Uterus (tissue), 4 donors: Measurements from ENCODE around the gene A4GALT. TPM values are rescaled to one million over a fixed set of nuclear protein-coding genes. Genes with fewer than 3 reads are reported as not detected.

ENCODE experiments used
- DNase-seq, 2 donors: peaks; one replicate each; pipeline ENCODE4 v3.0.0-alpha.2; 2019 to 2020
- H3K27ac ChIP-seq, 2 donors: fragments of 200-600 bp; sonication (generic); 1 replicate in 1 of 2; 2 replicates in 1 of 2; pipeline ENCODE4 v1.5.1; 2016 to 2018
- H3K27me3 ChIP-seq, 2 donors: fragments of 200-600 bp; sonication (generic); one replicate each; pipeline ENCODE4 v1.5.1; 2018 to 2019; ENCODE audit warnings: control low read depth in 1 of 2
- H3K36me3 ChIP-seq, 2 donors: fragments of 200-600 bp; sonication (generic); one replicate each; pipeline ENCODE4 v1.5.1; 2019; ENCODE audit warnings: control low read depth in 1 of 2
- H3K4me1 ChIP-seq, 2 donors: fragments of 200-600 bp; sonication (generic); one replicate each; pipeline ENCODE4 v1.5.1; 2018 to 2019; ENCODE audit warnings: control low read depth in 1 of 2
- H3K4me3 ChIP-seq, 2 donors: fragments of 200-600 bp; sonication (generic); 1 replicate in 1 of 2; 2 replicates in 1 of 2; pipeline ENCODE4 v1.5.1; 2018 to 2019; ENCODE audit warnings: mild to moderate bottlenecking in 1 of 2
- H3K9me3 ChIP-seq, 2 donors: fragments of 200-600 bp; sonication (generic); one replicate each; pipeline ENCODE4 v1.5.1; 2019; ENCODE audit warnings: control low read depth in 1 of 2
- CTCF ChIP-seq, 4 experiments: fragments of 200-600 bp in 2 of 4; fragments of 450-650 bp in 2 of 4; sonication (generic) in 2 of 4; IDR thresholded peaks; one replicate each; pipeline ENCODE4 v1.5.1; 2016 to 2019; ENCODE audit warnings: antibody characterized with exemption in 4 of 4, mild to moderate bottlenecking in 2 of 4, moderate library complexity in 1 of 4
- POLR2A ChIP-seq, 2 donors: fragments of 450-650 bp; IDR thresholded peaks; one replicate each; pipeline ENCODE4 v1.6.1; 2016; ENCODE audit warnings: antibody characterized with exemption in 2 of 2, mild to moderate bottlenecking in 1 of 2, moderate library complexity in 1 of 2
- intact Hi-C: fragments of 100-400 bp; cut with DNase I; formaldehyde crosslinking; loops from one replicate; pipeline ENCODE4 v1.15.1; 2023; ENCODE audit warnings: low total_unique reads
- total RNA-seq, 4 donors: library from RNA; depleted of rRNA in 3 of 4; stranded (reverse); fragments of >200 nt in 3 of 4; gene quantifications; one replicate each; pipeline versions ENCODE4 v1.1.0 to v1.2.4, GENCODE V29; 2014 to 2023
- donor health status: DM: yes; HTN: yes; CAD: no.

A4GALT gene
- total RNA-seq: 10 to 100 TPM in 3 of 4 donors, 1 to 10 TPM in 1; 4.4 to 100.0 (median 19.6) TPM

- no peak for TF ChIP-seq CTCF (IDR thresholded peaks at IDR 0.05)
- TF ChIP-seq POLR2A (IDR thresholded peaks at IDR 0.05): peak in 1 of 2 donors; percentile 26
- Histone ChIP-seq H3K9me3 (no peaks in the 10 kb centered on the region), H3K27ac (peak within 1 kb of the TSS; percentile 82 to 97), H3K27me3 (no peaks in the 10 kb centered on the region), H3K4me3 (peak within 1 kb of the TSS; percentile 45 to 69), H3K4me1 (peaks cover 0 to 8% of the 10 kb centered on the region in 2 donors), H3K36me3 (no peaks in the 10 kb centered on the region)
- DNase-seq: no peak
- intact Hi-C loops: loop anchor here (5.0 kb wide), 1 partner anchor 58 kb away; no protein-coding TSS in a partner anchor
These were observed at the start of gene A4GALT for GRCh38 chr22:42720263-42721044. Gene A4GALT (minus strand): TSS chr22:42720870. CDS start chr22:42693951, 26,919 bp downstream.

GRCh38 chr22:42770448-42770726 lies 49.7 kb upstream of the A4GALT start:
- TF ChIP-seq POLR2A (IDR thresholded peaks at IDR 0.05) (no peak), CTCF (IDR thresholded peaks at IDR 0.05) (no peak)
- no peak for DNase-seq
- Histone ChIP-seq H3K4me1 (peaks cover 0 to 6% of the 10 kb centered on the region in 2 donors), H3K27ac (peak overlapping the region; percentile 53 to 56), H3K4me3 (peak overlapping the region in 1 of 2 donors; percentile 16), H3K27me3 (no peaks in the 10 kb centered on the region), H3K36me3 (no peaks in the 10 kb centered on the region), H3K9me3 (no peaks in the 10 kb centered on the region)
- intact Hi-C loops: no loop called here

GRCh38 chr22:42769574-42770447 lies 49.1 kb upstream of the A4GALT start:
- H3K9me3 ChIP-seq: no peaks in the 10 kb centered on the region
- no peaks in the 10 kb centered on the region for H3K36me3 ChIP-seq
- H3K4me3 ChIP-seq: peak overlapping the region; percentile 16 to 30
- H3K27me3 ChIP-seq: no peaks in the 10 kb centered on the region
- DNase-seq: peak; percentile 79 to 85
- intact Hi-C loops: no loop called here
- peak overlapping the region; percentile 53 to 56 for H3K27ac ChIP-seq
- TF ChIP-seq POLR2A (IDR thresholded peaks at IDR 0.05) (no peak), CTCF (IDR thresholded peaks at IDR 0.05) (no peak)
- H3K4me1 ChIP-seq: peaks cover 0 to 6% of the 10 kb centered on the region in 2 donors

- Histone ChIP-seq H3K36me3 (no peaks in the 10 kb centered on the region), H3K27ac (peak overlapping the region; percentile 53 to 56), H3K4me1 (peaks cover 0 to 6% of the 10 kb centered on the region in 2 donors), H3K27me3 (no peaks in the 10 kb centered on the region), H3K4me3 (no peak overlapping the region), H3K9me3 (no peaks in the 10 kb centered on the region)
- DNase-seq: no peak
- intact Hi-C loops: no loop called here
- no peak for TF ChIP-seq CTCF (IDR thresholded peaks at IDR 0.05)
- no peak for TF ChIP-seq POLR2A (IDR thresholded peaks at IDR 0.05)
These were observed 48.5 kb upstream of the A4GALT start for GRCh38 chr22:42769238-42769573.
